Thymus (tissue), 14 donors: ENCODE results near the gene HAAO. TPM values are rescaled to one million over a fixed set of nuclear protein-coding genes. Genes with fewer than 3 reads are reported as not detected.

Experiments used
- DNase-seq, 9 donors: peaks; one replicate each; pipeline ENCODE4 v3.0.0-alpha.2; 2013; ENCODE audit warnings: low spot score in 9 of 9, low read depth in 6 of 9, missing footprints in 1 of 9
- H3K27ac ChIP-seq, 2 donors: one replicate each; pipeline ENCODE4 v1.5.1; 2013; ENCODE audit warnings: control low read depth in 1 of 2, low read depth in 1 of 2, low read length in 1 of 2, mild to moderate bottlenecking in 1 of 2, moderate library complexity in 1 of 2
- H3K27me3 ChIP-seq, 2 donors: one replicate each; pipeline ENCODE4 v1.5.1; 2013; ENCODE audit warnings: low read length in 1 of 2; ENCODE audit not compliant: control insufficient read depth in 2 of 2, insufficient read depth in 1 of 2
- H3K36me3 ChIP-seq, 2 donors: one replicate each; pipeline ENCODE4 v1.5.1; 2013; ENCODE audit warnings: low read length in 1 of 2, mild to moderate bottlenecking in 1 of 2, moderate library complexity in 1 of 2; ENCODE audit not compliant: control insufficient read depth in 2 of 2, insufficient read depth in 2 of 2
- H3K4me1 ChIP-seq, 2 donors: one replicate each; pipeline ENCODE4 v1.5.1; 2013; ENCODE audit warnings: low read length in 2 of 2; ENCODE audit not compliant: control insufficient read depth in 2 of 2, insufficient read depth in 2 of 2
- H3K4me3 ChIP-seq, 2 donors: one replicate each; pipeline ENCODE4 v1.5.1; 2013; ENCODE audit warnings: low read length in 2 of 2, control low read depth in 1 of 2, mild to moderate bottlenecking in 1 of 2
- H3K9me3 ChIP-seq, 2 donors: one replicate each; pipeline ENCODE4 v1.5.1; 2013; ENCODE audit warnings: low read length in 1 of 2, mild to moderate bottlenecking in 1 of 2; ENCODE audit not compliant: control insufficient read depth in 2 of 2, insufficient read depth in 1 of 2
- WGBS: extraction: QIAGEN DNeasy Blood & Tissue Kit; methylation state at CpG from one replicate; pipeline ENCODE4 v1.1.7; 2013; 5-methylcytosine and 5-hydroxymethylcytosine counted together
- long read RNA-seq, 10 donors: transcript quantifications; one replicate each; lab custom pipeline, GENCODE V29; 2026
- polyA plus RNA-seq: library from polyadenylated mRNA; stranded (reverse); fragments of 200-250 nt; gene quantifications from one replicate; pipeline ENCODE4 v1.2.3, GENCODE V29; 2013
- total RNA-seq: library from RNA; stranded (reverse); fragments of 120-200 nt; gene quantifications from one replicate; pipeline ENCODE4 v1.2.4, GENCODE V29; 2013
- donor health status: healthy.

Gene HAAO
- 4.6 TPM for total RNA-seq
- polyA plus RNA-seq: 6.2 TPM
- long read RNA-seq, donor 1: 0 reads
- long read RNA-seq, donor 2, transcript HAAO-201 (10 exons, 1,265 nt): major isoform, 5 of 11 reads
- long read RNA-seq, donor 2, partial matches to known transcripts: 5 of 11 reads
- long read RNA-seq, donor 2, other reads (novel, unspliced or antisense): 0 of 11 reads
- long read RNA-seq, donor 3: 0 reads
- long read RNA-seq, donor 4: 0 reads
- long read RNA-seq, donor 5, partial matches to known transcripts: 0 of 2 reads
- long read RNA-seq, donor 5, other reads (novel, unspliced or antisense): 0 of 2 reads
- long read RNA-seq, donor 6: 0 reads
- long read RNA-seq, donor 7: 0 reads
- long read RNA-seq, donor 8: 0 reads
- long read RNA-seq, donor 9: 0 reads
- long read RNA-seq, donor 10, partial matches to known transcripts: 0 of 3 reads
- long read RNA-seq, donor 10, other reads (novel, unspliced or antisense): 0 of 3 reads

GRCh38 chr2:42792583-42793333, at the start of gene HAAO:
Gene HAAO (minus strand): TSS chr2:42792583. CDS start chr2:42792536, 47 bp downstream.
- no peak for DNase-seq
- Histone ChIP-seq H3K4me1 (peaks cover 2 to 15% of the 10 kb centered on the region in 2 donors), H3K36me3 (no peaks in the 10 kb centered on the region), H3K27ac (peak within 1 kb of the TSS; percentile 67 to 78), H3K4me3 (peak within 1 kb of the TSS; percentile 32 to 49), H3K27me3 (peaks cover 8 to 40% of the 10 kb centered on the region in 2 donors), H3K9me3 (no peaks in the 10 kb centered on the region)
- WGBS: under 1% methylated on average over 75 of the region's 75 CpGs

GRCh38 chr2:42841344-42841743, 49.0 kb upstream of the HAAO start:
- no peaks in the 10 kb centered on the region for H3K36me3 ChIP-seq
- DNase-seq: no peak
- H3K4me1 ChIP-seq: peaks cover 0 to 3% of the 10 kb centered on the region in 2 donors
- H3K27me3 ChIP-seq: no peaks in the 10 kb centered on the region
- no peak overlapping the region for H3K27ac ChIP-seq
- 94% methylated on average over 5 of the region's 5 CpGs for WGBS
- no peaks in the 10 kb centered on the region for H3K9me3 ChIP-seq
- H3K4me3 ChIP-seq: no peak overlapping the region

GRCh38 chr2:42840760-42841159, 48.4 kb upstream of the HAAO start:
- Histone ChIP-seq H3K4me1 (peaks cover 0 to 3% of the 10 kb centered on the region in 2 donors), H3K27me3 (no peaks in the 10 kb centered on the region), H3K27ac (no peak overlapping the region)

GRCh38 chr2:42839809-42840501, 47.6 kb upstream of the HAAO start:
- Histone ChIP-seq H3K4me1 (peaks cover 0 to 3% of the 10 kb centered on the region in 2 donors), H3K4me3 (no peak overlapping the region), H3K27ac (no peak overlapping the region), H3K36me3 (no peaks in the 10 kb centered on the region), H3K27me3 (no peaks in the 10 kb centered on the region), H3K9me3 (no peaks in the 10 kb centered on the region)
- WGBS: 96% methylated on average over 4 of the region's 4 CpGs
- no peak for DNase-seq

More at GRCh38 chr2:42840760-42841159, 48.4 kb upstream of the HAAO start:
- no peaks in the 10 kb centered on the region for H3K36me3 ChIP-seq
- H3K4me3 ChIP-seq: no peak overlapping the region
- no peak for DNase-seq
- 98% methylated on average over 6 of the region's 6 CpGs for WGBS
- no peaks in the 10 kb centered on the region for H3K9me3 ChIP-seq

GRCh38 chr2:42838133-42838532, 45.8 kb upstream of the HAAO start:
- WGBS: over 99% methylated on average over 5 of the region's 5 CpGs
- Histone ChIP-seq H3K4me1 (no peaks in the 10 kb centered on the region), H3K36me3 (no peaks in the 10 kb centered on the region), H3K27me3 (no peaks in the 10 kb centered on the region), H3K27ac (no peak overlapping the region), H3K9me3 (no peaks in the 10 kb centered on the region), H3K4me3 (no peak overlapping the region)
- DNase-seq: no peak

- Histone ChIP-seq H3K27ac (no peak overlapping the region), H3K9me3 (no peaks in the 10 kb centered on the region), H3K36me3 (no peaks in the 10 kb centered on the region), H3K27me3 (no peaks in the 10 kb centered on the region), H3K4me3 (no peak overlapping the region), H3K4me1 (no peaks in the 10 kb centered on the region)
- no peak for DNase-seq
- 89% methylated on average over 5 of the region's 5 CpGs for WGBS
Observed at GRCh38 chr2:42835577-42836371, 43.4 kb upstream of the HAAO start.

- Histone ChIP-seq H3K9me3 (no peaks in the 10 kb centered on the region), H3K36me3 (no peaks in the 10 kb centered on the region), H3K4me1 (no peaks in the 10 kb centered on the region), H3K27me3 (no peaks in the 10 kb centered on the region), H3K4me3 (no peak overlapping the region), H3K27ac (no peak overlapping the region)
- 97% methylated on average over 7 of the region's 7 CpGs for WGBS
- DNase-seq: no peak
Observed at GRCh38 chr2:42834161-42834560, 41.8 kb upstream of the HAAO start.

- Histone ChIP-seq H3K9me3 (no peaks in the 10 kb centered on the region), H3K27ac (no peak overlapping the region), H3K4me3 (no peak overlapping the region), H3K4me1 (peaks cover 2 to 10% of the 10 kb centered on the region in 2 donors), H3K27me3 (no peaks in the 10 kb centered on the region), H3K36me3 (no peaks in the 10 kb centered on the region)
- 98% methylated on average over 6 of the region's 6 CpGs for WGBS
- DNase-seq: no peak
Observed at GRCh38 chr2:42832289-42832634, 39.9 kb upstream of the HAAO start.
